ENCODE measurements around the gene MISP. TPM values are rescaled to one million over a fixed set of nuclear protein-coding genes. Genes with fewer than 3 reads are reported as not detected.
A peak's percentile ranks its signal among the peaks of the same experiment; 100 is the strongest.

Gene MISP
- total and polyA plus RNA-seq, 2 of the 8 experiments (the other 6 are each of a cell fraction or from before 2014, with no cell fraction given) = 0.43 to 0.45 TPM

GRCh38 chr19:791007-791566 is 40.2 kb downstream of the MISP start:
- Histone ChIP-seq H3K18ac (ENCODE audit: extremely low read depth, low read length) (no peak overlapping the region), H3K14ac (ENCODE audit: insufficient read length) (no peak overlapping the region), H3K4me2 (ENCODE audit: insufficient read depth in 1 of 2, low read depth in 2 of 2, low read length in 2 of 2) (no peak overlapping the region; a peak in 1 of 4 replicates), H3K9me3 (ENCODE audit: insufficient read depth in 2 of 2, low read depth in 1 of 2, low read length in 1 of 2) (no peaks in the 10 kb centered on the region), H3K4me3 (ENCODE audit: extremely low read depth in 1 of 4, insufficient read depth in 2 of 4, low read depth in 3 of 4, low read length in 4 of 4) (no peak overlapping the region), H2BK120ac (replicated peaks; ENCODE audit: low read depth, low read length) (no peak overlapping the region), H3K79me1 (ENCODE audit: low read depth, low read length) (no peaks in the 10 kb centered on the region; the same call in 1 of the 2 replicates), H3K27me3 (replicated peaks in 1 of 4; ENCODE audit: control insufficient read depth in 3 of 4, extremely low read depth in 1 of 4, insufficient read depth in 3 of 4, low read length in 3 of 4) (no peaks in the 10 kb centered on the region), H4K8ac (ENCODE audit: extremely low read depth, insufficient read depth, low read length) (peak overlapping the region; percentile 0; the same call in 1 of the 2 replicates), H2AK5ac (ENCODE audit: low read depth, low read length) (peak overlapping the region; percentile 96), H3K4ac (replicated peaks; ENCODE audit: insufficient read length, low read depth, low read length) (no peak overlapping the region), H4K91ac (replicated peaks; ENCODE audit: insufficient read length, low read length) (peak overlapping the region; percentile 91), H3K4me1 (replicated peaks in 1 of 4; ENCODE audit: control insufficient read depth in 3 of 4, insufficient read depth in 4 of 4, low read length in 3 of 4) (peaks cover 0 to 36% (median 14%) of the 10 kb centered on the region in 4 experiments; a peak in 6 of 7 replicates), H3K27ac (ENCODE audit: low read depth, low read length) (no peak overlapping the region), H2BK12ac (ENCODE audit: low read depth, low read length) (peak overlapping the region; percentile 100), H2BK5ac (ENCODE audit: low read depth, low read length) (peak overlapping the region; percentile 88; the same call in 1 of the 2 replicates), H2AFZ (ENCODE audit: low read length) (no peak overlapping the region), H3K36me3 (ENCODE audit: control insufficient read depth in 2 of 4, insufficient read depth in 4 of 4, low read length in 3 of 4) (no peaks in the 10 kb centered on the region), H3K79me2 (ENCODE audit: control insufficient read depth in 1 of 2, insufficient read depth in 2 of 2, low read length in 2 of 2) (no peaks in the 10 kb centered on the region), H4K20me1 (replicated peaks in 1 of 2; ENCODE audit: control insufficient read depth in 1 of 2, insufficient read depth in 2 of 2, low read length in 2 of 2) (no peaks in the 10 kb centered on the region), H4K5ac (ENCODE audit: insufficient read length, low read depth, low read length) (no peak overlapping the region), H3K23me2 (ENCODE audit: low read depth, low read length) (no peaks in the 10 kb centered on the region), H3K56ac (replicated peaks; ENCODE audit: insufficient read length, low read depth, low read length) (no peak overlapping the region), H3K9ac (replicated peaks in 1 of 4; ENCODE audit: extremely low read depth in 1 of 4, low read depth in 3 of 4, low read length in 3 of 4) (no peak overlapping the region), H3K23ac (ENCODE audit: insufficient read length) (no peak overlapping the region), H2BK20ac (ENCODE audit: low read length) (peak overlapping the region; percentile 90; the same call in 1 of the 2 replicates), H2BK15ac (ENCODE audit: low read length) (peak overlapping the region; percentile 92; the same call in 1 of the 2 replicates)
- no peak for FAIRE-seq
- no peak for DNase-seq (ENCODE audit: low read depth in 1 of 2, low spot score in 2 of 2)
- WGBS, 2 experiments (ENCODE audit: extremely low coverage in 1 of 2, insufficient coverage in 1 of 2, insufficient read length in 1 of 2, insufficient replicate concordance in 2 of 2, low coverage in 1 of 2, low lambda C conversion rate in 2 of 2, missing lambda C conversion rate in 1 of 2) = 92% methylated on average over 23 of the region's 26 CpGs; no CpG with 5 or more reads in 1 of the 2 experiments
- ChIA-PET POLR2A (ENCODE audit: partially characterized antibody) (interaction anchor here (0.6 to 6.7 kb wide), 5 partner anchors 8 to 1367 kb away, joined by 3 to 85 read pairs (median 10); partner anchors contain the start of gene PTBP1), CTCF (ENCODE audit: partially characterized antibody) (interaction anchor here (1.1 to 5.2 kb wide), 3 partner anchors 18 to 49 kb away, joined by 3 to 23 read pairs (median 3); no protein-coding TSS in a partner anchor)
- TF ChIP-seq BRCA1 (IDR thresholded peaks at IDR 0.05; ENCODE audit: low read depth, low read length) (no peak), RBBP5 (IDR thresholded peaks at IDR 0.05; ENCODE audit: borderline replicate concordance, low read depth, low read length) (no peak), FOSL1 (IDR thresholded peaks at IDR 0.05; ENCODE audit: insufficient read depth, low read depth, low read length) (no peak), TCF12 (IDR thresholded peaks at IDR 0.05; ENCODE audit: low read depth, low read length) (no peak), GABPA (IDR thresholded peaks at IDR 0.05; ENCODE audit: borderline replicate concordance, insufficient read depth, low read length) (no peak), JUN (IDR thresholded peaks at IDR 0.05; ENCODE audit: low read depth, low read length) (no peak), KDM5A (IDR thresholded peaks at IDR 0.05; ENCODE audit: low read length) (no peak), SP1 (IDR thresholded peaks at IDR 0.05; ENCODE audit: low read depth, low read length) (no peak), SAP30 (IDR thresholded peaks at IDR 0.05; ENCODE audit: insufficient read depth, insufficient replicate concordance, low read length) (no peak), SRF (IDR thresholded peaks at IDR 0.05; ENCODE audit: low read depth, low read length) (no peak), SP2 (IDR thresholded peaks at IDR 0.05; ENCODE audit: low read length) (no peak), EZH2 (IDR thresholded peaks at IDR 0.05; ENCODE audit: low read depth, low read length, severe bottlenecking) (no peak), GTF2F1 (IDR thresholded peaks at IDR 0.05; ENCODE audit: borderline replicate concordance, low read depth, low read length) (no peak)
